HG02885 (cell line): Measurements from ENCODE around the gene SIRT3.

Source experiments
- ATAC-seq: cut with Tn5 transposase; IDR thresholded peaks from one replicate; pipeline ENCODE4 v1.9.1; 2021; ENCODE audit warnings: mild to moderate bottlenecking; ENCODE audit not compliant: unreplicated experiment, poor library complexity

Gene SIRT3

GRCh38 chr11:235997-236773 lies at the start of gene SIRT3:
SIRT3 (minus strand) TSS chr11:236342; CDS start chr11:236328, 14 bp downstream.
- ATAC-seq: peak; percentile 77

- no peak for ATAC-seq
These were observed 49.7 kb upstream of the SIRT3 start for GRCh38 chr11:285894-286220.

GRCh38 chr11:285021-285893 lies 49.1 kb upstream of the SIRT3 start:
- ATAC-seq: no peak

GRCh38 chr11:284105-285020 lies 48.2 kb upstream of the SIRT3 start:
- ATAC-seq: no peak

- no peak for ATAC-seq
These were observed 47.4 kb upstream of the SIRT3 start for GRCh38 chr11:283405-284104.

- no peak for ATAC-seq
These were observed 46.7 kb upstream of the SIRT3 start for GRCh38 chr11:282630-283360.

GRCh38 chr11:282171-282570 lies 46.0 kb upstream of the SIRT3 start:
- ATAC-seq: no peak

- ATAC-seq: no peak
These were observed 45.5 kb upstream of the SIRT3 start for GRCh38 chr11:281486-282161.

- no peak for ATAC-seq
These were observed 44.8 kb upstream of the SIRT3 start for GRCh38 chr11:280706-281485.

- no peak for ATAC-seq
These were observed 44.0 kb upstream of the SIRT3 start for GRCh38 chr11:279966-280705.

GRCh38 chr11:279040-279965 lies 43.2 kb upstream of the SIRT3 start:
- ATAC-seq: no peak

- ATAC-seq: no peak
These were observed 42.1 kb upstream of the SIRT3 start, which contains the start of gene NLRP6 for GRCh38 chr11:278001-278951. NLRP6 (plus strand) TSS chr11:278407; CDS start chr11:278570, 163 bp downstream.

GRCh38 chr11:276219-276618 lies 40.1 kb upstream of the SIRT3 start:
- no peak for ATAC-seq

GRCh38 chr11:272931-273198 lies 36.7 kb upstream of the SIRT3 start:
- no peak for ATAC-seq

GRCh38 chr11:272195-272930 lies 36.2 kb upstream of the SIRT3 start:
- ATAC-seq: no peak
